ENCODE results near the gene KDM3B. TPM values are rescaled to one million over a fixed set of nuclear protein-coding genes. Genes with fewer than 3 reads are reported as not detected.

Gene KDM3B
- total RNA-seq, 4 donors from 2014 or later = 49.1 to 112 (median 65.1) TPM

- Histone ChIP-seq H3K4me1 (peaks cover 6% of the 10 kb centered on the region), H3K27me3 (no peaks in the 10 kb centered on the region), H3K27ac (no peak overlapping the region), H3K4me3 (no peak overlapping the region), H3K9me3 (no peaks in the 10 kb centered on the region), H3K36me3 (peaks cover 76% of the 10 kb centered on the region)
- DNase-seq (ENCODE audit: low spot score in 2 of 2) = no peak
- no peak for TF ChIP-seq EP300 (IDR thresholded peaks at IDR 0.05)
- TF ChIP-seq CTCF (IDR thresholded peaks at IDR 0.05) = no peak
- no peak for TF ChIP-seq POLR2AphosphoS5 (IDR thresholded peaks at IDR 0.05)
- no peak for TF ChIP-seq POLR2A (IDR thresholded peaks at IDR 0.05)
- 96% methylated on average over 21 of the region's 32 CpGs for WGBS
Observed at GRCh38 chr5:138344887-138345622, 7.4 kb upstream of the KDM3B start.

- TF ChIP-seq EP300 (IDR thresholded peaks at IDR 0.05) (no peak), POLR2A (IDR thresholded peaks at IDR 0.05) (no peak), CTCF (IDR thresholded peaks at IDR 0.05) (no peak), POLR2AphosphoS5 (IDR thresholded peaks at IDR 0.05) (no peak)
- H3K9me3 ChIP-seq = no peaks in the 10 kb centered on the region
- DNase-seq (ENCODE audit: low spot score in 2 of 2) = no peak
- 94% methylated on average over 13 of the region's 14 CpGs for WGBS
- H3K4me1 ChIP-seq = no peaks in the 10 kb centered on the region
- peaks cover 67% of the 10 kb centered on the region for H3K36me3 ChIP-seq
- H3K4me3 ChIP-seq = no peak overlapping the region
- no peaks in the 10 kb centered on the region for H3K27me3 ChIP-seq
- no peak overlapping the region for H3K27ac ChIP-seq
Observed at GRCh38 chr5:138346889-138347288, 5.6 kb upstream of the KDM3B start.

GRCh38 chr5:138349852-138350562 is 2.5 kb upstream of the KDM3B start:
- no peaks in the 10 kb centered on the region for H3K27me3 ChIP-seq
- no peak for TF ChIP-seq CTCF (IDR thresholded peaks at IDR 0.05)
- TF ChIP-seq EP300 (IDR thresholded peaks at IDR 0.05) = no peak
- no peak for TF ChIP-seq POLR2A (IDR thresholded peaks at IDR 0.05)
- TF ChIP-seq POLR2AphosphoS5 (IDR thresholded peaks at IDR 0.05) = no peak
- H3K9me3 ChIP-seq = no peaks in the 10 kb centered on the region
- peaks cover 12% of the 10 kb centered on the region for H3K4me1 ChIP-seq
- no peak for DNase-seq (ENCODE audit: low spot score in 2 of 2)
- no peak overlapping the region for H3K27ac ChIP-seq
- peaks cover 39% of the 10 kb centered on the region for H3K36me3 ChIP-seq
- WGBS = 46% methylated on average over 1 of the region's 1 CpG
- H3K4me3 ChIP-seq = no peak overlapping the region

GRCh38 chr5:138350563-138350890 is 2.0 kb upstream of the KDM3B start:
- Histone ChIP-seq H3K36me3 (peaks cover 34% of the 10 kb centered on the region), H3K27me3 (no peaks in the 10 kb centered on the region), H3K4me1 (peaks cover 17% of the 10 kb centered on the region), H3K27ac (no peak overlapping the region), H3K4me3 (no peak overlapping the region), H3K9me3 (no peaks in the 10 kb centered on the region)
- DNase-seq (ENCODE audit: low spot score in 2 of 2) = no peak
- no peak for TF ChIP-seq POLR2AphosphoS5 (IDR thresholded peaks at IDR 0.05)
- no peak for TF ChIP-seq EP300 (IDR thresholded peaks at IDR 0.05)
- no peak for TF ChIP-seq CTCF (IDR thresholded peaks at IDR 0.05)
- TF ChIP-seq POLR2A (IDR thresholded peaks at IDR 0.05) = no peak

GRCh38 chr5:138351056-138351455 is 1.4 kb upstream of the KDM3B start:
- WGBS = 88% methylated on average over 1 of the region's 1 CpG
- no peak overlapping the region for H3K27ac ChIP-seq
- H3K36me3 ChIP-seq = peaks cover 29% of the 10 kb centered on the region

More at GRCh38 chr5:138351056-138351455, 1.4 kb upstream of the KDM3B start:
- TF ChIP-seq CTCF (IDR thresholded peaks at IDR 0.05) = no peak
- TF ChIP-seq EP300 (IDR thresholded peaks at IDR 0.05) = no peak
- no peak for TF ChIP-seq POLR2A (IDR thresholded peaks at IDR 0.05)
- TF ChIP-seq POLR2AphosphoS5 (IDR thresholded peaks at IDR 0.05) = no peak
- Histone ChIP-seq H3K4me1 (peaks cover 22% of the 10 kb centered on the region), H3K4me3 (no peak overlapping the region), H3K27me3 (no peaks in the 10 kb centered on the region), H3K9me3 (no peaks in the 10 kb centered on the region)
- DNase-seq (ENCODE audit: low spot score in 2 of 2) = no peak

Measured in suprapubic skin (tissue), 4 donors.